NCI-H2107 treated with DMSO at 0.1 percent for 48 hours (cell line): ENCODE measurements around the gene GAK.

ENCODE experiments used
- DNase-seq: peaks from one replicate; lab custom pipeline; 2025; ENCODE audit not compliant: unreplicated experiment; lab: John Stamatoyannopoulos, UW

GAK gene

DNA sequence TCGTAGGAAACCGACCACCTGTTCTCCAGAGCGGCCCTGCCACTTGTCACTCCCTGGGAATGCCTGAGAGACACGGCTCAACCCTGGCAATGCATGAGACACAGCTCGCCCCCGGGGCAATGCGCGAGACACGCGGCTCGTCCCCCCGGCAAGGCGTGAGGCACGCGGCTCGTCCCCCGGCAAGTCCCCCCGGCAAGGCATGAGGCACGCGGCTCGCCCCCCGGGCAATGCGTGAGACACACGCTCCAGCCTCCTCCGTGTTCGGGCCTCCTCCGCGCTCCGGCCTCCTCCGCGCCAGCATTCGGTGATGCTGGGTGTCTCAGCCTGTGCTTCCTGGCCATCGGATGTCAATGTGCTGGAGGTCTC, 78.7 kb downstream of the GAK start:
- no peak for DNase-seq

DNA sequence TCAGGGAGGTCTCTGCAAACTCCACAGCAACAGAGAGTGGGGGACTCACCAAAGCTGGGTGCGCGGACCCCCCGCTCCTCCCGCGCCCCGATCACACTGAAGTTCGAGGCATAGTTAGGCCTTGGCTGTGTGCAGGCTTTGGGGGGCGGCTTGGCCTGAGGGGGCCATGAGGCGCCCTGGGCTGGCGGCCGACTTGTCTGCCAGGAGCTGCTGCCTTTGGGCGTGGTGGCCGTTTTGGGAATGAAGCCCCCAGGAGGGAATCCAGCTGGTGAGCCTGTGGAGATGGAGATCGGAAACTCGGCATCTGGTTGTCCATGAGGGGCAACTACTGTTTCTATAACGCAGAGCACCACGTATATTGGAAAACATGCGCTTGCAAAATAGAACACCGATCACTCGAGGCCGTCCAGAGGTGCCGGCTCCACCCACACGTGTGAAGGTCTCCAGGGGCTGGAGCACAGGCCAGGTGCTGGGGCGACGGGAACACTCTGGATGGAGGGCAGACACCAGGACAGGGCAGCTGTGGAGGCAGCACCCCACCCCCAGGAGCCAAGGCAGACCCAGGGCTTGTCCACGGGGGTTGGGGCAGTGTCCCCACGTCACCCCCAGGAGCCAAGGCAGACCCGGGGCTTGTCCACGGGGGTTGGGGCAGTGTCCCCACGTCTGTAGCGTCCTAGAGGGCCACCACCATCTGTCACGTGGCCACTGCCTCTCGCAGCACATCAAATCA, 80.2 kb downstream of the GAK start:
- no peak for DNase-seq

DNA sequence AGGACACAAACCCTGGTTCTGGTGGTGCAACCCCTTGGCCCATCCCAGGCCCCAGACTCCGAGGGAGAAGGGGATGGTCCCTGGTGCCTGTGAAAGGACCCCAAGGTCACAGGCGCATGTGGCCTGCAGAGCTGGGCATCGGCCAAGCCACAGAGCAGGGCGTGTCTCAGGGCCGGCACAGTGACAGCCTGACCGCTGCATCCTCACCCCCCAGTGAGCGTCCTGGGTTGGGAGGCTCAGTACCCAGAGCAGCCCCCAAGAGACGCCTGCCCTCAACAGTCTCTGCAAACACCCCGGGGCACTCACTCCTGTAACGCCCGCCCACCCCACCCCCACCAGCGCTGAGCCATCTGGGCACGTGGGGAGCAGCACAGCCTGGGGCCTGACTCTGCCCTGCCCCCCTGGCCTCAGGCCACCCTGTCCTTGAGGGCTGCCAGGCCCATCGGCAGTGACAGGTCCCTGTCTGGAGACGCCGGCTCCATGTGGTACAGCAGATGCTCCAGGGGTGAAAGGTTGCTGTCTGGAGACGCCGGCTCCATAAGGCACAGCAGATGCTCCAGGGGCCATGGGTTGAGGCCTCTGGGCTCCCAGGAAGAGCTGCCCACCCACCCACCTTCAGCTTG, 81.7 kb downstream of the GAK start:
- DNase-seq: no peak

DNA sequence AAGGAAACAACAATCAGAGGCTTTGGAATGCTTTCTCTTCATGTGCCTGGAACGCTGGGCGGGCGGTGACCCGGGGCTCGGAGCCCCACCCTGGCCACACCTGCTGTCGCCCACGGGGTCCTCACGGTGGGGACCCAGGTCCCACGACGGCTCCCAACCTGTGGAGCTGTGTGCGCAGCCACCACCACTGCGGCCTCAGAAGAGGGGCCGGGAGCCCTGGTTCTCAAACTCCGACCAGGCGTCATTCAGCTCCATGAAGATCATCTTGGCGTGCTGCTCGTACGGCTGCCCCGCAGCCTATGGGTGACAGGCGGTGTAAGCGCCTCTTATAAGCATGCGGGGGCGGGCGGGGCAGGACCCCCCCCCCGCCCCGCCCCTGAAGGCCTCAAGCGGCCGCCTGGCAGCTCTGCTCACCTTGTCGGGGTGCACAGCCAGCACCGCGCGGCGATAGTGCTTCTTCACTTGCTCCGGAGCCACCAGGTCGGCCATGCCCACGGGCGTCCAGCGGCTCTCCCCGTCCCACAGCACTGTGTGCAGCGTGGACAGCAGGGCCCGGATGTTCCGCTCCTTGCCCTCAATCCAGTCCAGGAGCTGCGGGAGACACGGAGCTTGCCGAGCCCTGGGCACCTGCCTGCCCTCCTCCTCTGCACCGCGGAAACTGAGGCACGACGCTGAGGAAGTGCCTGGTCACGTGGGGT, 82.5 kb downstream of the GAK start:
- no peak for DNase-seq

DNA sequence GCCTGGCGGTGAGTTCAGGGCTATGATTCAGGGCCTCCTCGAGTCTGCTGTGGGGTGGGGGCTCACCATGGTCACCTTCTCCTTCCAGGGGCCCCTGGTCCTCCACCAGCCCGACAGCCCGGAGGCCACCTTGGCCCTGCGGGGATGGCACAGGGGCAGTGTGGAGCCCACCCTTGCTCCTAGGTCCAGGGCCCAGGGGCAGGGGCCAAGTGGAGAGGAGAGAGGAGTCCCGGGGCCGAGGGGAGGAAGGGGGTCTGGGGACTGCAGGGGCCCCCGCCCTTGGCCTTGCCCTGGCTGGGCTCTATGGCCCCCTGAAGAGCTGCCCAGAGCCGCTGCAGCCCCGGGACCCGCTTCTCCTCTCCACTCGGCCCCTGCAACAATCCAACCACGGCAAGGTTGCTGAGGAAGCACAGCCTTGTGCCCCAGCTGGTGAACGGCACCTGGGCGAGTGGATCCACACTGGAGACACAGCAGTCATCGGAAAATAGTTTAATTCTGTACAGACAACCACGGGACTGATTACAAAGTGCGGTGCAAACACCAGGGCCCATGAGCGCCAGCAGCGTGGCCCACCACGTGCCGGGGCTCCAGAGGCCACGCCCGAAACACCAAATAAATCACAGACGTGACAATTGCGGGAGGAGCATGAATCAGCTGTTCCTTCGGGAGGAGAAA, 83.2 kb downstream of the GAK start:
- DNase-seq: no peak

DNA sequence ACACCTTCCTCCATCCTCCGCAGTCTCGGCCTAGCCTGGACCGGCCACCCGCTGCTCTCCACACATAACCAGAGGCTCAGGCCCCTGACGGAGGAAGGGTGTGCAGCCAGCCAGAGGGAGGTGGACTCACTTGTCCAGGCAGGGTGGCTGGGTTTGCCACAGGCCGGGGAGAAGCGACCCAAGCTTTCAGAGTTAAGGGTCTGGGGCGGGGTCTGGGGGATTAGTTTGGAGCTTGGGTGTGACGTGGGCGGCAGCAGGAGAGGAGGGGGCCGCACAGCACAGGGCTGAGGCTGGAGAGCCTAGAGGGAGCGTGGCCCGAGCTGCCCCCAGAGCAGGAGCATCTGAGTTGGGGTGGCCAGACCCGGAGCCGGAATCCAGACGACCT, 83.8 kb downstream of the GAK start:
- no peak for DNase-seq

DNA sequence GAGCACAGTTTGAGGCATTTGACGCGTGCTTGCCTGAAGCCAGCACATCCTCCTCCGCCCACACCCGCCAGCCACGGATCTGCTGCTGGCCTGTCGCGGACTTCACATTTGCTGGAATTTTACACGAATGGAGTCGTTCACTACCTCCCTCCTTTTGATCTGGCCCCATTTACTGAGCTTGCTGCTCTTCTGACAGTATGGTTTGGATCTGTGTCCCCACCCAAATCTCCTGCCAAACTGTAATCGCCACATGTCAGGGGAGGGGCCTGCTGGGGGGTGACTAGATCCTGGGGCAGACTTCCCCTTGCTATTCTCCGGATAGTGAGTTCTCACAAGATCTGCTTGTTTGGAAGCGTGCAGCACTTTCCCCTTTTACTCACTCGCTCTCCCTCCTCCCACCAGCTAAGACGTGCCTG, 86.3 kb downstream of the GAK start:
- no peak for DNase-seq

DNA sequence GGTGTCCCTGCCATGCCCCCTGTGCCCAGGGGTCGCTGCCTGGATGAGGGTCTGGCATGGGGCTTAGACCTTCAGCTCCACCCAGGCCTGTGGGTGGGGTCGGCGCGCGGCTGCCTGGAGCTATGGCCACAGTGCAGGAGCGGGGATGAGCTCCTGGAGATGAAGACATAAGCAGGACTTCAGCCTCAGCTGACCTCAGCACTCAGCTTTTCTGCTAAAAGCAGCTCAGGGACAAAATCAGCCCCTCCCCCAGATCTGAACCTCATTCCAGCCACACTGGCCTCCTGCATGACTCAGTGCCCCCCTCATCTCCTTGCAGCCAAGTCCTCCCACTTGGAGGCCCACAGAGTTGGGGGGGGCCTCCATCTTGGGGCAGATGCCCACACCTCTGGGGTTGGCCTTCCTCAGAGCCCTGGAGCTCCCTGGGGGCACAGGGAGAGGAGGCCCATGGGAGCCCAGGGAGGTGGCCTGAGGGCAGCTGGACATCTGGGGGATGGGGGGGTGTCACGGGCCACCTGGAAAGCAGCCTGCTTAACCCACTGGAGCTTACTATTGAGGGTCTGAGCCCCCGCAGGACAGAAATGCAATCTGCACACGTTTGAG, 86.8 kb downstream of the GAK start:
- no peak for DNase-seq

DNA sequence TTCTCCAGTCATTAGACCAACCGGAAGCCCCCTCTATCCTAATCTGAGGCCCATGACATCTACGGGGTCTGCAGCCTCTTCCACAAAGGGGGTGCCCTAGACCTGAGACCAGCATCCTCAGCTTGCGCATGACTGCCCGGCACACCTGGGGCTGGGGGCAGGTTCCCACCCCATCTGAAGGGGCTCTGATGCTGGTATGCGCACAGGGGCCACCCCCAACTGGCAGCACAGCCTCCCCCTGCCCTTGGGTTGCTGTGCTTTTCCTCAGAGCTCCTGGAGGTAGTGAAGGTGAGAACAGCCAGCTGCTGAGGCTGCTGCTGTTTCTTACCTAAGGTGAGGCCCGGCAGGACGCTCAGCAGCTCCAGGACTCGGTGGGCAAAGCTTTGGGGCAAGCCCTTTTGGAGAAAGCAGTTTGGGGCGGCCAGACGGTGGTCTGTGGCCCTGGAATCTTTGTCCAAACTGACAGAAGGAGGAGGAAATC, 87.3 kb downstream of the GAK start:
- no peak for DNase-seq

DNA sequence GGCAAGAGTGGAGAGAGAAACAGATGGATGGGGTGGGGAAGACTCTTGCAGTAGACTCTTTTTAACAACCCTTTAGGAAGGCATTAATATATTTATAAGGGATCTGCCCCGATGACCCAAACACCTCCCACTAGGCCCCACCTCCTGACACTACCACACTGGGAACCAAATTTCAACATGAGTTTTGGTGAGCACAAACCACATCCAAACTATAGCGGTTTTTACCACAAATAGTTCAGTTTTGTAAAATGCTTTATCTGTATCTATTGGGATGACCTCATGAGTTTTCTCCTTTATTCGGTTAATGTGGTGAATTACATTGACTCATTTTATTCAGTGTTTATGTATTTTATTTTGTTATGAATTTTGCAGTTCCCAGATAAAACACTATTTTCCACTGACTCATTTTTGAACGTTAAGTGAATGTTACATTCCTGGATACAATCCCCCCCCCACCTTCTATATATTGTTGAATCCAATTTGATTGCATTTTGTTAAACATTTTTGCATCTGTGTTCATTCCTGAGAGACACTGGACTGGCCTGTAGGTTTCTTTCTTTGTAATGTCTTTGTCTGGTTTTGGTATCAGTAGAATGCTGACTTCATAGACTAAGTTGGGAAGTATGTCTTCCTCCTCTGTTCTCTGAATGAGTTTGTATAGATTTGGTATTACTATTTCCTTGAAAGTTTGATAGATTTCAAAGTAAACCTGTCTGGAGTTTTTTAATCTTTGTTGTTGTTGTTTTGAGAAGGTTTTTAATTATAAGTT, 92.3 kb downstream of the GAK start:
- DNase-seq: no peak

DNA sequence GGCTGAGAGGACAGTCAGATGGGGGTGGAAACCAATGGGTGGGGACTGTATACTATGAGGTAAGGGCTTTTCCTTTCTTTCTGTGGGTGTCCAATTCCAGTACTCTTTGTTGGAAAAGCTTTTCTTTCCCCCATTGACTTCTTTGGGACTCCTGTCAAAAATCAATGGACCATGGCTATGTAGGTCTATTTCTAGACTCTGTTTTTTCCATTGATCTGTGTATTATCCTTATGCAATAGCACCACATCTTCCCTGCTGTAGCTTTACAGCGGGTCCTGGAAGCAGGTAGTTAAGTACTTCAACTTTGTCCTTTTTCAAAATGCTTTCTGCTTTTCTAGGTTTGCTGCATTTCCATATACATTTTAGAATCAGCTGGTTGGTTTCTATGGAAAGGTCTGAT, 94.3 kb downstream of the GAK start:
- DNase-seq: no peak

DNA sequence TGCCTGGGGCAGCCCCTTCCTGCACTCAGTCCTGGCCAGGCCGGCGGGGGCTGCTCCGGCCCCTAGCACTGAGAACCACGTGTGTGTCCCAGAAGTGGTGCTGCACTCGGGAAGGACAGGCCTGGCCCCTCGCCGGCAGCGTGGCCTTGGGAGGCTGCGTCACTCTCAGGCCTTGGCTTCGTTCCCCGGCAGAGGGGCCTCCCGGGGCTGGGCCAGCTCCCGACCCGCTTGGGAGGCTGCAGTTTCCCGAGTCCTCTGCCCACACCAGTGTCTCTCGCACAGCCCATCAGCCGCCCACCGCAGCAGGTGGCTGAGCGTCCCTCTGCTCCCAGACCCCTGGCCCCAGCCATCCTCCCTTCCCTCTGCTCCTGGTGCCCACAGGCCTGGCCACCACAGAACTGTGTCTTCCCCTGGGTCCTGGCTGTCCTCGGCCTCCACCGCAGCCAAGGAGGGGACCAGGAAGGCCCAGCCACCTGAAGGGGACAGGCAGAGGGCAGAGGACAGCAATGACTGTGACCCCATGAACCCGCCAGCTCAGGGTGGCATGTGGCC, 95.3 kb downstream of the GAK start:
- no peak for DNase-seq

DNA sequence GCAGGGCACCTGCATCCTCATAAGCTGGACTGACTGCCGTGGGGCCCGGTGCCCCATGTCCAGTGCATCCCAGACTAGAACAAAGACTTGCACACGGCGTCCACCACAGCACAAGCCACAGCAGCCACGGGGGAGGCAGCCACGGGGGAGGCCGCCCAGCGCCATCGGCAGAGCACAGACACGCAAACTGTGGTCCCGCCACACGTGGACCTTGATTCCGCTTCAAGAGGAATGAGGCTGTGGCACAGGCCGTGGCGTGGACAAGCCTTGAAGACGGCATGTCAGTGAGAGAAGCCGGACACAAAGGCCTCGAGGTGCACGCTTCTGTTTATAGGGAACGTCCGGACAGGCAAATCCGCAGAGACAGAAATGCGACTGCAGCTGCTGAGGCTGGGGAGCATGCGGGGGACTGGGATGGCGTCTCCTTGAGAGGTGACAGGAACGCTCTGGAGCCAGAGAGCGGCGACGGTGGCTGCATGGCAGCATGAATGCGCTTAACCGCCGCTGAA, 96.1 kb downstream of the GAK start:
- DNase-seq: no peak

DNA sequence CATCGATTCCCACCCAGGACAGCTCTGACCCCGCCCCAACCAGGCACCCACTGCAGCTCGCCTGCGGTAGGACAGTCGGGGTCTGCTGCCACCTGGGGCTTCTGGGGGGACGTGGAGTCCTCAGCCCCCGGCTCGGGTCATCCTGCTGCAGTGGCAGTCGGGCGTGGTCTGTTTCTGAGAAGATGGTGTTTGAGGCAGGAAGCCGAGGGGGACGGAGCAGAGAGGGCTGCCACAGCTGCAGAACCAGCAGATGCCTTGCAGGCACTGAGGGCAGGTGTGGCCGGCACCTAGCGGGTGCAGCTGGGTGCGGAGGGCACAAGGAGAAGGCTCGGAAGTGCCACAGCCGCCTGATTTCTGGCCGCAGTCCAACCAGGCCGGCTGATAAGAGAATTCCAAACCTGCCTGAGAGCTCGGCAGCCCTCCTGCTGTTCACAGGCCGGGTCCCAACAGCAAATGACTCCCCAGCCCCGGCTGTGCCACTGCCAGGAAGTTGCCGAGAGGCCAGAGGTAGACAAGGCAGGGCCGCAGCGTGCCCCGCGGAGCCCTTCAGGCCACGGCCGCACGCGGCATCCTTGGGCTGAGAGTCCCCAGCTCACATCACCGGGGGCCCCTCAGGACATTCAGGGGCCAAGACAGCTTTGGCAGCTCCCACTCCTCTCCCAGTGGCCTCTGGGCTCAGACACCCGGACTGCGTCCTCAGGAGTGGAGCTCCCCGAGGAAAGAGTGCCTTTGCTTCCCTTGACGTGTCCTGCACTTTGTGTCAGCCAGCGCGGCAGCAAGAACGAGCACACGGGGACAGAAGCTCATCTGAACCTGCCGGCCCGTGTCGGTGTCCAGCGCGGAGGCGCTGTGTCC, 96.7 kb downstream of the GAK start:
- DNase-seq: peak; percentile 43

DNA sequence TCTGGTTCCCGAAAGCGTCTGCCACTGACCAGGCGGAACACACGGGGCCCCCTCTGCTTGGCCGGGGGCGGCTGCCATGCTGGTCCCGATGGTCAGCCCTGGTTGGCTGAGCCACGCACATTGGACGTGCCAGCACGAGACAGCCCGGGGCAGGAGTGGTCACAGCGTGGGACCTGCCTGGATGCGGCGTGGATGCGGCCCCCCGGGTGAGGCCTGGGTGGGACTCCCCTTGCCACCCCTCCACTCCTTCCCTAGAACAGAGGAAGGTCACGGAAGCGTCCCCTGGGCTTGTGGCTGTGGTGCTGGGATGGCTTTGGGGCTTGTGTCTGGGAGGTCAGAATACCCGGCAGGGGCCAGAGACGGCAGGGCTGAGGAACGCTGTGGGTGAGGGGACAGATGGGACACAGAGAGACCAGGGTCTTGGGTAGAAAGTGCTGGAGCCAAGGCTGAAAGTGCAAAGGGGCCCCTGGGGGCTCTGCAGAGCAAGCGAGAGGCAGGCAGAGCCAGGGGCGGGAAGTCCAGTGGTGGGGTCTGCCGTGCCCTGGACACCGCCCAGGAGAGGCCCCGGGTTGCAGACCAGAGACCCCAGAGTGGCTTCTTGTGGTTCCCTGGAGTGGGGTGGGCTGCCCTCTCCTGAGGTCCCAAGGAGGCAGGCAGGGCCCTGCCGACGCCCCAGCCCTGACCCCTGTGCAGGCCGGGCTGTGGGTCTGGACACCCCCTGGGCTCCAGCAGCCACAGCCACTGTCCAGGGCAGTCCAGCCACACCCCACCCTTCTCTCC, 97.6 kb downstream of the GAK start:
- no peak for DNase-seq

DNA sequence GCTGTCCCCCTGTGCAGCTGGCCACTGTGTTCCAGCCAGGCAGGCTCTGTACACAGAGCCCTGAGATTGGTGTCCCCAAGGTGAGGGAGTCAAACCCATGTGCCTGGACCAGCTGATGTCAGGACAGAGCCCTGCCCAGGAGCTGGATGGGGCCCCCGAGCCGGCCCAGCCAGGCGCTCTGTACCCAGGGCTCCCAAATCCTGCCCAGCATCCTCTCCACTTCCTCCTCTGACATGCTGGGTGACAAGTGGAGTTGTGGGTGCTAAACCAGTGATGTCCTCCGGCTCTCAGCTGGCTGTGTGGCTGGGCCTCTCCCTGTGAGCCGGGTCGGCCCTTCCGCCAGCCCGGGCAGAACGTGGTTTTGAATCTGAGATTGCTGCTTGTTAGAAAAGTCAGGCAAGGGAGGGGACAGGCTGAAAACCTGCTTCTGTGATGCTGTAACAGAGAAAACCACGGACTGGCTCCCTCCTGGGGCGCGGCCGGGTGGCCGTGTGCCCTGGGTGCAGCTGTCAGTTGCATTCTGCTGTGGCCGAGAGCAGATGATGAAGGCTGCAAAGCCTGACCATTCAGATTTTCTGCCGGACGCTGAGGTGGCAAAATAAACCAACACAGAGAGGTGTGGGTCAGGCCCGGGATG, 98.3 kb downstream of the GAK start:
- no peak for DNase-seq

DNA sequence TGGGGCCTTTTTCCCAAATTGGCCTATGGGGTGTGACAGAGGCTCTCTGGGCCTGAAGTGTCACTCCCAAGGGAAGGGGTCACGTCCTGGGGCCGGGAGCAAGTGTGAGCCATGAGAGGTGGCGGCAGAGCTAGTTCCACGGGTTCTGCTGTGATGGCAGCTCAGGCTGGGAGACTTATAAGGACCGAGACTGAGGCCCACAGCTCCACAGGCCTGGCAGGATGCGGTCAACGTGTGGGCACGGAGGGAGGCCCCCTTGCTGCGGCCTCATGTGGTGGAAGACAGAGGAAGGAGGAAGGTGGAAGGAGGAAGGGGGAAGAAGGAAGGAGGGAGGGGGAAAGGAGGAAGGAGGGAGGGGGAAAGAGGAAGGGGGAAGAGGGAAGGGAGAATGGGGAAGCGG, 99.0 kb downstream of the GAK start:
- no peak for DNase-seq

DNA sequence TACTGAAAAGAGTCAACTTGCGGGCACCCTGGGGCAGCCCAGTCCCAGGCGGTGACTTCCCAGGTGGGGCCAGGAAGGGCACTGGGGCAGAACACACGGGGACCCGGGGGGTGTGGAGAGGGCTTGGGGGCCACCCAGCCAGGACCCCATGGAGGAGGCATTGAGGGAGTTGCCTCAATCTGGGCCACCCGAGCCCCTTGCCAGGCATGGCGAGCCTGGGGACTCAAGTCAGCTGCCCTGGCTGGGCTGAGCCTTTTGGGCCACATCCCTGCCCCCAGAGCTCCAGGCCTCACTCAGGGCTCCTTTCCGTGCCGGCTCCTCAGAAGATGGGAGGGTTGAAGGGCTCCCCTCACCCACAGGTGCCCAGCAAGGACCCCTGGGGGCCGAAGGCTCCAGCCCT, 99.6 kb downstream of the GAK start:
- no peak for DNase-seq
